HepG2 (cell line): Measurements from ENCODE around the gene FAM161A. TPM values are rescaled to one million over a fixed set of nuclear protein-coding genes. Genes with fewer than 3 reads are reported as not detected.

Experiments used
- ETV5 ChIP-seq: IDR thresholded peaks from 2 replicates; pipeline ENCODE4 v1.6.1; 2018; ENCODE audit warnings: missing biosample characterization, missing genetic modification reagents, inconsistent platforms, borderline replicate concordance
- GZF1 ChIP-seq: sonication (generic); formaldehyde crosslinking; IDR thresholded peaks from 2 replicates; pipeline ENCODE4 v1.5.1; 2020; ENCODE audit warnings: mild to moderate bottlenecking, missing genetic modification reagents
- MYC ChIP-seq: sonication (generic); formaldehyde crosslinking; IDR thresholded peaks from 2 replicates; pipeline ENCODE4 v1.9.0; 2021; ENCODE audit warnings: missing genetic modification reagents, borderline replicate concordance
- NFKBIZ ChIP-seq: IDR thresholded peaks from 2 replicates; pipeline ENCODE4 v1.6.1; 2018; ENCODE audit warnings: missing genetic modification reagents, missing compliant biosample characterization
- POLR2A ChIP-seq, 2 experiments: IDR thresholded peaks; 2 replicates each; pipeline ENCODE4 v1.6.1; 2011; ENCODE audit warnings: low read depth in 2 of 2, low read length in 2 of 2, mild to moderate bottlenecking in 1 of 2, moderate library complexity in 1 of 2; ENCODE audit not compliant: insufficient read depth in 1 of 2
- RBFOX2 ChIP-seq: fragments of 200-400 bp; formaldehyde crosslinking; IDR thresholded peaks from 2 replicates; pipeline ENCODE4 v1.6.1; 2017; ENCODE audit warnings: low read depth, mild to moderate bottlenecking, low read length
- ZBTB7A ChIP-seq: sonication (generic); formaldehyde crosslinking; IDR thresholded peaks from 2 replicates; pipeline ENCODE4 v1.8.0; 2022; ENCODE audit warnings: mild to moderate bottlenecking, missing genetic modification reagents
- ZNF709 ChIP-seq: sonication (generic); formaldehyde crosslinking; IDR thresholded peaks from 2 replicates; pipeline ENCODE4 v1.5.0; 2020; ENCODE audit warnings: mild to moderate bottlenecking, missing genetic modification reagents
- polyA plus RNA-seq, 8 experiments: library from polyadenylated mRNA; depleted of rRNA in 3 of 8; stranded (reverse) in 7 of 8; unstranded in 1 of 8; fragments of >200 nt; fragmentation: Illumina TruSeq in 4 of 8; extraction: Trizol in 4 of 8; gene quantifications; 2 replicates each; pipeline versions ENCODE4 v1.2.1 to v1.2.3, GENCODE V29; 2011 to 2016; ENCODE audit warnings: low read depth in 4 of 8, missing spikeins in 1 of 8, mixed read lengths in 1 of 8; ENCODE audit not compliant: insufficient read depth in 1 of 8
- total RNA-seq, 5 experiments: library from RNA; depleted of rRNA; stranded (reverse); fragments of >200 nt; fragmentation: Illumina TruSeq; extraction: Trizol; gene quantifications; 2 replicates each; pipeline ENCODE4 v1.2.3, GENCODE V29; 2016; ENCODE audit warnings: low read depth in 1 of 5
- TF ChIP-seq, protein P1 (sequence below): sonication (generic); formaldehyde crosslinking; IDR thresholded peaks from 2 replicates; pipeline ENCODE4 v1.4.0; 2020; ENCODE audit warnings: low read depth, mild to moderate bottlenecking, missing genetic modification reagents
- TF ChIP-seq, protein P2 (sequence below): sonication (generic); formaldehyde crosslinking; IDR thresholded peaks from 2 replicates; pipeline ENCODE4 v1.5.0; 2020; ENCODE audit warnings: mild to moderate bottlenecking, missing genetic modification reagents
- TF ChIP-seq, protein P3 (sequence below): sonication (generic); formaldehyde crosslinking; IDR thresholded peaks from 2 replicates; pipeline ENCODE4 v1.5.1; 2020; ENCODE audit warnings: mild to moderate bottlenecking, missing genetic modification reagents, moderate library complexity
- TF ChIP-seq, protein P4 (sequence below): sonication (generic); formaldehyde crosslinking; IDR thresholded peaks from 2 replicates; pipeline ENCODE4 v1.5.1; 2020; ENCODE audit warnings: mild to moderate bottlenecking, missing genetic modification reagents, borderline replicate concordance
- TF ChIP-seq, protein P5 (sequence below): sonication (generic); formaldehyde crosslinking; IDR thresholded peaks from 2 replicates; pipeline ENCODE4 v1.4.0; 2020; ENCODE audit warnings: low read depth, mild to moderate bottlenecking, missing genetic modification reagents
- TF ChIP-seq, protein P6 (sequence below), 2 experiments: fragments of 450-650 bp in 1 of 2; sonication (generic) in 1 of 2; formaldehyde crosslinking; IDR thresholded peaks; 2 replicates each; pipeline versions ENCODE4 v1.5.0 to v1.8.0; 2020 to 2022; ENCODE audit warnings: mild to moderate bottlenecking in 1 of 2, missing genetic modification reagents in 1 of 2

Gene FAM161A
- total and polyA plus RNA-seq, 2 of the 13 experiments (the other 11 are each of a cell fraction or from before 2014, with no cell fraction given) = 2.7 to 3.4 TPM

DNA sequence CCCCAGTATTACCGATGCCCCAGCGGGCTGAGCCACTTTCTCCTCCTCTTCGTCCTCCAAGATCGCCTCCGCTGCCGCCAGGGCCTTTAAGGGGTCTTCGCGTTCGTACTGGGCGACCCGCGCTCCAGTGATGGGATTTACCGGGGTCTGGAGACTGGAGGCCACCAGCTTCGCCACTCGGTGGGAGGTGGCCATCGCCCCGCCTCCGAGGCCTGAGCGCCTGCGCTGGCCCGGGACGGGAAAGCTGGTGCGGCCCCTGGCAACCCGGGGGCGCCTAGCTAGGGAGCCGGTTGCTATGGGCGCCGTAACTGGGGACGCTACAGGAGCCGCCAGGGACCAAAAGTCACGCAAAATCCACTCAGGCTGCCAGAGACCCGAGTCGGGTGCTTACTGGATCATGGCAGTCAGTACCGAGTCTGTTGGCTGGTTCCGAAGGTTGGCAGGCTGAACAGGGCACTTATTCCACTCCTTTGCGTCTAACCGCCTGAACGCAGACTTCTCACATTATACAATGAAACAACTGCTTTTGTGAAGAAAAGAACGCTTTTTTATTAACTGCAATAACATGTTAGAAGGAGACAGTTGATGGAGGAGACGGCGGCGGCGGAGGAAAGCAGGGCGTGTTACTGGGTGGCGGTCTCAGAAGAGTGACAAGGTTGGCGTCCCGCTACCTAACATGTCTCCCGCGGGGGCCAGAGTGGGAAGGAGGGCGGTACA lies at the start of gene FAM161A (continued):
- TF ChIP-seq, protein P1, sequence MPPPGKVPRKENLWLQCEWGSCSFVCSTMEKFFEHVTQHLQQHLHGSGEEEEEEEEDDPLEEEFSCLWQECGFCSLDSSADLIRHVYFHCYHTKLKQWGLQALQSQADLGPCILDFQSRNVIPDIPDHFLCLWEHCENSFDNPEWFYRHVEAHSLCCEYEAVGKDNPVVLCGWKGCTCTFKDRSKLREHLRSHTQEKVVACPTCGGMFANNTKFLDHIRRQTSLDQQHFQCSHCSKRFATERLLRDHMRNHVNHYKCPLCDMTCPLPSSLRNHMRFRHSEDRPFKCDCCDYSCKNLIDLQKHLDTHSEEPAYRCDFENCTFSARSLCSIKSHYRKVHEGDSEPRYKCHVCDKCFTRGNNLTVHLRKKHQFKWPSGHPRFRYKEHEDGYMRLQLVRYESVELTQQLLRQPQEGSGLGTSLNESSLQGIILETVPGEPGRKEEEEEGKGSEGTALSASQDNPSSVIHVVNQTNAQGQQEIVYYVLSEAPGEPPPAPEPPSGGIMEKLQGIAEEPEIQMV (CRISPR knock-in tag) = no peak
- TF ChIP-seq NFKBIZ (CRISPR knock-in tag) = no peak
- TF ChIP-seq, protein P2, sequence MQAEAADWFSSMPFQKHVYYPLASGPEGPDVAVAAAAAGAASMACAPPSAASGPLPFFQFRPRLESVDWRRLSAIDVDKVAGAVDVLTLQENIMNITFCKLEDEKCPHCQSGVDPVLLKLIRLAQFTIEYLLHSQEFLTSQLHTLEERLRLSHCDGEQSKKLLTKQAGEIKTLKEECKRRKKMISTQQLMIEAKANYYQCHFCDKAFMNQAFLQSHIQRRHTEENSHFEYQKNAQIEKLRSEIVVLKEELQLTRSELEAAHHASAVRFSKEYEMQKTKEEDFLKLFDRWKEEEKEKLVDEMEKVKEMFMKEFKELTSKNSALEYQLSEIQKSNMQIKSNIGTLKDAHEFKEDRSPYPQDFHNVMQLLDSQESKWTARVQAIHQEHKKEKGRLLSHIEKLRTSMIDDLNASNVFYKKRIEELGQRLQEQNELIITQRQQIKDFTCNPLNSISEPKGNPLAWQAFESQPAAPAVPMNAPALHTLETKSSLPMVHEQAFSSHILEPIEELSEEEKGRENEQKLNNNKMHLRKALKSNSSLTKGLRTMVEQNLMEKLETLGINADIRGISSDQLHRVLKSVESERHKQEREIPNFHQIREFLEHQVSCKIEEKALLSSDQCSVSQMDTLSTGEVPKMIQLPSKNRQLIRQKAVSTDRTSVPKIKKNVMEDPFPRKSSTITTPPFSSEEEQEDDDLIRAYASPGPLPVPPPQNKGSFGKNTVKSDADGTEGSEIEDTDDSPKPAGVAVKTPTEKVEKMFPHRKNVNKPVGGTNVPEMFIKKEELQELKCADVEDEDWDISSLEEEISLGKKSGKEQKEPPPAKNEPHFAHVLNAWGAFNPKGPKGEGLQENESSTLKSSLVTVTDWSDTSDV = peak; percentile 91; the same call in 1 of the 2 replicates
- peak in 1 of 2 experiments; percentile 81; a peak in 3 of 4 replicates for TF ChIP-seq POLR2A (IDR thresholded peaks at IDR 0.05; ENCODE audit: insufficient read depth in 1 of 2, low read depth in 2 of 2, low read length in 2 of 2)
- TF ChIP-seq, protein P3, sequence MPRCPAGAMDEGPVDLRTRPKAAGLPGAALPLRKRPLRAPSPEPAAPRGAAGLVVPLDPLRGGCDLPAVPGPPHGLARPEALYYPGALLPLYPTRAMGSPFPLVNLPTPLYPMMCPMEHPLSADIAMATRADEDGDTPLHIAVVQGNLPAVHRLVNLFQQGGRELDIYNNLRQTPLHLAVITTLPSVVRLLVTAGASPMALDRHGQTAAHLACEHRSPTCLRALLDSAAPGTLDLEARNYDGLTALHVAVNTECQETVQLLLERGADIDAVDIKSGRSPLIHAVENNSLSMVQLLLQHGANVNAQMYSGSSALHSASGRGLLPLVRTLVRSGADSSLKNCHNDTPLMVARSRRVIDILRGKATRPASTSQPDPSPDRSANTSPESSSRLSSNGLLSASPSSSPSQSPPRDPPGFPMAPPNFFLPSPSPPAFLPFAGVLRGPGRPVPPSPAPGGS = 0 out of 2 replicates have a peak, but pooled peaks have one; percentile 77
- no peak for TF ChIP-seq ETV5 (CRISPR knock-in tag)
- no peak for TF ChIP-seq GZF1 (CRISPR knock-in tag)
- peak; percentile 79 for TF ChIP-seq MYC (CRISPR knock-in tag)
- peak; percentile 90 for TF ChIP-seq ZNF709
- TF ChIP-seq, protein P4, sequence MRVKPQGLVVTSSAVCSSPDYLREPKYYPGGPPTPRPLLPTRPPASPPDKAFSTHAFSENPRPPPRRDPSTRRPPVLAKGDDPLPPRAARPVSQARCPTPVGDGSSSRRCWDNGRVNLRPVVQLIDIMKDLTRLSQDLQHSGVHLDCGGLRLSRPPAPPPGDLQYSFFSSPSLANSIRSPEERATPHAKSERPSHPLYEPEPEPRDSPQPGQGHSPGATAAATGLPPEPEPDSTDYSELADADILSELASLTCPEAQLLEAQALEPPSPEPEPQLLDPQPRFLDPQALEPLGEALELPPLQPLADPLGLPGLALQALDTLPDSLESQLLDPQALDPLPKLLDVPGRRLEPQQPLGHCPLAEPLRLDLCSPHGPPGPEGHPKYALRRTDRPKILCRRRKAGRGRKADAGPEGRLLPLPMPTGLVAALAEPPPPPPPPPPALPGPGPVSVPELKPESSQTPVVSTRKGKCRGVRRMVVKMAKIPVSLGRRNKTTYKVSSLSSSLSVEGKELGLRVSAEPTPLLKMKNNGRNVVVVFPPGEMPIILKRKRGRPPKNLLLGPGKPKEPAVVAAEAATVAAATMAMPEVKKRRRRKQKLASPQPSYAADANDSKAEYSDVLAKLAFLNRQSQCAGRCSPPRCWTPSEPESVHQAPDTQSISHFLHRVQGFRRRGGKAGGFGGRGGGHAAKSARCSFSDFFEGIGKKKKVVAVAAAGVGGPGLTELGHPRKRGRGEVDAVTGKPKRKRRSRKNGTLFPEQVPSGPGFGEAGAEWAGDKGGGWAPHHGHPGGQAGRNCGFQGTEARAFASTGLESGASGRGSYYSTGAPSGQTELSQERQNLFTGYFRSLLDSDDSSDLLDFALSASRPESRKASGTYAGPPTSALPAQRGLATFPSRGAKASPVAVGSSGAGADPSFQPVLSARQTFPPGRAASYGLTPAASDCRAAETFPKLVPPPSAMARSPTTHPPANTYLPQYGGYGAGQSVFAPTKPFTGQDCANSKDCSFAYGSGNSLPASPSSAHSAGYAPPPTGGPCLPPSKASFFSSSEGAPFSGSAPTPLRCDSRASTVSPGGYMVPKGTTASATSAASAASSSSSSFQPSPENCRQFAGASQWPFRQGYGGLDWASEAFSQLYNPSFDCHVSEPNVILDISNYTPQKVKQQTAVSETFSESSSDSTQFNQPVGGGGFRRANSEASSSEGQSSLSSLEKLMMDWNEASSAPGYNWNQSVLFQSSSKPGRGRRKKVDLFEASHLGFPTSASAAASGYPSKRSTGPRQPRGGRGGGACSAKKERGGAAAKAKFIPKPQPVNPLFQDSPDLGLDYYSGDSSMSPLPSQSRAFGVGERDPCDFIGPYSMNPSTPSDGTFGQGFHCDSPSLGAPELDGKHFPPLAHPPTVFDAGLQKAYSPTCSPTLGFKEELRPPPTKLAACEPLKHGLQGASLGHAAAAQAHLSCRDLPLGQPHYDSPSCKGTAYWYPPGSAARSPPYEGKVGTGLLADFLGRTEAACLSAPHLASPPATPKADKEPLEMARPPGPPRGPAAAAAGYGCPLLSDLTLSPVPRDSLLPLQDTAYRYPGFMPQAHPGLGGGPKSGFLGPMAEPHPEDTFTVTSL (CRISPR knock-in tag) = peak; percentile 56; the same call in 1 of the 2 replicates
- TF ChIP-seq, protein P5, sequence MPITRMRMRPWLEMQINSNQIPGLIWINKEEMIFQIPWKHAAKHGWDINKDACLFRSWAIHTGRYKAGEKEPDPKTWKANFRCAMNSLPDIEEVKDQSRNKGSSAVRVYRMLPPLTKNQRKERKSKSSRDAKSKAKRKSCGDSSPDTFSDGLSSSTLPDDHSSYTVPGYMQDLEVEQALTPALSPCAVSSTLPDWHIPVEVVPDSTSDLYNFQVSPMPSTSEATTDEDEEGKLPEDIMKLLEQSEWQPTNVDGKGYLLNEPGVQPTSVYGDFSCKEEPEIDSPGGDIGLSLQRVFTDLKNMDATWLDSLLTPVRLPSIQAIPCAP = no peak
- TF ChIP-seq RBFOX2 = peak; percentile 70
- TF ChIP-seq, protein P6, sequence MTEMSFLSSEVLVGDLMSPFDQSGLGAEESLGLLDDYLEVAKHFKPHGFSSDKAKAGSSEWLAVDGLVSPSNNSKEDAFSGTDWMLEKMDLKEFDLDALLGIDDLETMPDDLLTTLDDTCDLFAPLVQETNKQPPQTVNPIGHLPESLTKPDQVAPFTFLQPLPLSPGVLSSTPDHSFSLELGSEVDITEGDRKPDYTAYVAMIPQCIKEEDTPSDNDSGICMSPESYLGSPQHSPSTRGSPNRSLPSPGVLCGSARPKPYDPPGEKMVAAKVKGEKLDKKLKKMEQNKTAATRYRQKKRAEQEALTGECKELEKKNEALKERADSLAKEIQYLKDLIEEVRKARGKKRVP (CRISPR knock-in tag; IDR thresholded peaks at IDR 0.05) = peak in 1 of 2 experiments; percentile 62; a peak in 1 of 4 replicates
- no peak for TF ChIP-seq ZBTB7A
